Prostate gland (tissue), 2 donors: Measurements from ENCODE around the gene CPEB2.

Experiments used
- POLR2A ChIP-seq: fragments of 450-650 bp; IDR thresholded peaks from one replicate; pipeline ENCODE4 v1.6.1; 2016; ENCODE audit warnings: antibody characterized with exemption, mild to moderate bottlenecking
- TF ChIP-seq, protein P1 (sequence below), 4 experiments: fragments of 200-600 bp in 2 of 4; fragments of 450-650 bp in 2 of 4; sonication (generic) in 2 of 4; IDR thresholded peaks; 1 replicate in 3 of 4; 2 replicates in 1 of 4; pipeline ENCODE4 v1.5.1; 2016 to 2019; ENCODE audit warnings: antibody characterized with exemption in 4 of 4, mild to moderate bottlenecking in 2 of 4, moderate library complexity in 2 of 4

DNA sequence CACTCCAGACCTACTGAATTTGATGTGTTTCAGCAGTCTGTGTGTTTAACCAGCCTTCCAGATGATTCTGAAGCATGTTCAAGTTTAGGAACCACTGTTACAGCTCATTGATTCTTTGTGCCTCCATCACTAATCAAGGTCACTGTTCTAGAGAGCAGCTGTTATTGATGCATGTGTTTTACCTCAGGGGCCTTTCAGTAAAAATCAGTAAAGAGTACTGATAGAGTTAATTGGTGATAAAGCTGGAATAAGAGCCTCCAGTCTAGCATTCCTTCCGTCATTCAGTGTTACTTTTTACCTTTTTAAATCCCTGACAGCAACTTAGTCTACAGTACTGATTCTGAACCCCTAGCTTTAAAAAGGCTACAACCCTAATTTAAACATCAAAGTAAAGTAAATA, 12.9 kb downstream of the CPEB2 start:
- TF ChIP-seq, protein P1, sequence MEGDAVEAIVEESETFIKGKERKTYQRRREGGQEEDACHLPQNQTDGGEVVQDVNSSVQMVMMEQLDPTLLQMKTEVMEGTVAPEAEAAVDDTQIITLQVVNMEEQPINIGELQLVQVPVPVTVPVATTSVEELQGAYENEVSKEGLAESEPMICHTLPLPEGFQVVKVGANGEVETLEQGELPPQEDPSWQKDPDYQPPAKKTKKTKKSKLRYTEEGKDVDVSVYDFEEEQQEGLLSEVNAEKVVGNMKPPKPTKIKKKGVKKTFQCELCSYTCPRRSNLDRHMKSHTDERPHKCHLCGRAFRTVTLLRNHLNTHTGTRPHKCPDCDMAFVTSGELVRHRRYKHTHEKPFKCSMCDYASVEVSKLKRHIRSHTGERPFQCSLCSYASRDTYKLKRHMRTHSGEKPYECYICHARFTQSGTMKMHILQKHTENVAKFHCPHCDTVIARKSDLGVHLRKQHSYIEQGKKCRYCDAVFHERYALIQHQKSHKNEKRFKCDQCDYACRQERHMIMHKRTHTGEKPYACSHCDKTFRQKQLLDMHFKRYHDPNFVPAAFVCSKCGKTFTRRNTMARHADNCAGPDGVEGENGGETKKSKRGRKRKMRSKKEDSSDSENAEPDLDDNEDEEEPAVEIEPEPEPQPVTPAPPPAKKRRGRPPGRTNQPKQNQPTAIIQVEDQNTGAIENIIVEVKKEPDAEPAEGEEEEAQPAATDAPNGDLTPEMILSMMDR (IDR thresholded peaks at IDR 0.05) = no peak
- TF ChIP-seq POLR2A = no peak
